LNCaP clone FGC (cell line): Measurements from ENCODE around the gene EFCAB14.

Experiments
- DNase-seq: peaks from one replicate; pipeline ENCODE4 v3.0.0-alpha.2; 2011; ENCODE audit warnings: low read depth
- H3K4me3 ChIP-seq: 2 replicates; pipeline ENCODE4 v1.5.1; 2011; ENCODE audit warnings: mild to moderate bottlenecking, low read depth, low read length, control low read depth
- TF ChIP-seq, protein P1 (sequence below): IDR thresholded peaks from 2 replicates; pipeline ENCODE4 v1.5.1; 2012; ENCODE audit warnings: mild to moderate bottlenecking; ENCODE audit not compliant: control insufficient read depth, insufficient read depth; ENCODE audit errors: extremely low read depth

Gene EFCAB14

DNA sequence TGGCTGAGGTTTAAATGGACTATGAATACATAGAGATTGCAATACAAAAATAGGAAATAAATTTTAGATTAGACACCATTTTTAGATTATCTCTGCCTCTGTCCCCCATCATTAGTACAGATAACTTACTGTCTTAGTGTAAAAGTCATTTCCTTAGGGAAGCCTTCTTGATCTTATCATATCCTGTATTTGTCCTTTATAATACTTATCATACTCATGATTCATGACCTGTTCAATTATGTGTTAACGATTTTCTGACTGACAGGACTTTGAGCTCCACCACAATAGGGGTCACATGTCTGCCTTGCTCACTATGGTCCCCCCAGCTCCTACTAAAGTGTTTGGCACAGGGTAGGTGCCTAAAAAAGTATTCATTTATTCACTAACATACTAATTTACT lies 32.7 kb downstream of the EFCAB14 start:
- no peak for DNase-seq
- TF ChIP-seq, protein P1, sequence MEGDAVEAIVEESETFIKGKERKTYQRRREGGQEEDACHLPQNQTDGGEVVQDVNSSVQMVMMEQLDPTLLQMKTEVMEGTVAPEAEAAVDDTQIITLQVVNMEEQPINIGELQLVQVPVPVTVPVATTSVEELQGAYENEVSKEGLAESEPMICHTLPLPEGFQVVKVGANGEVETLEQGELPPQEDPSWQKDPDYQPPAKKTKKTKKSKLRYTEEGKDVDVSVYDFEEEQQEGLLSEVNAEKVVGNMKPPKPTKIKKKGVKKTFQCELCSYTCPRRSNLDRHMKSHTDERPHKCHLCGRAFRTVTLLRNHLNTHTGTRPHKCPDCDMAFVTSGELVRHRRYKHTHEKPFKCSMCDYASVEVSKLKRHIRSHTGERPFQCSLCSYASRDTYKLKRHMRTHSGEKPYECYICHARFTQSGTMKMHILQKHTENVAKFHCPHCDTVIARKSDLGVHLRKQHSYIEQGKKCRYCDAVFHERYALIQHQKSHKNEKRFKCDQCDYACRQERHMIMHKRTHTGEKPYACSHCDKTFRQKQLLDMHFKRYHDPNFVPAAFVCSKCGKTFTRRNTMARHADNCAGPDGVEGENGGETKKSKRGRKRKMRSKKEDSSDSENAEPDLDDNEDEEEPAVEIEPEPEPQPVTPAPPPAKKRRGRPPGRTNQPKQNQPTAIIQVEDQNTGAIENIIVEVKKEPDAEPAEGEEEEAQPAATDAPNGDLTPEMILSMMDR = no peak
- no peak overlapping the region for H3K4me3 ChIP-seq

DNA sequence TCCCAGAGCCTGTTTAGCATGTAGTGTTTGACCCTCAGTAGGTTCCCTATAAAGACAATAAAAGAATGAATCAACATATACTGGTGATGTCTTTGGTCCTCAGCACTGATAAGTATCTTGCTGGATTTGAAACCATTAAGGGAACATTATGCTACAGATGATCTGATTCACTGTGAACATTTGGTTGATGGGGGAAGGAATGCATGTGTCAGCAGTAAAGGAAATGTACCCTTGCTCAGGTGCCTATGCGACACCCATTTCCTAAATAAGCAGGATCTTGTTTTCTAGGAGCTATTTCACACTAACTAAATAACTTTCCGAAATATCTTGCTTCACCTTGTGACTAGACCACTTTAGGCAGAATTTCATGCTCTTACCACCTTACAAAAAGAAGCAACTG lies 34.2 kb downstream of the EFCAB14 start:
- TF ChIP-seq, protein P1 = no peak
- H3K4me3 ChIP-seq = no peak overlapping the region
- DNase-seq = no peak

DNA sequence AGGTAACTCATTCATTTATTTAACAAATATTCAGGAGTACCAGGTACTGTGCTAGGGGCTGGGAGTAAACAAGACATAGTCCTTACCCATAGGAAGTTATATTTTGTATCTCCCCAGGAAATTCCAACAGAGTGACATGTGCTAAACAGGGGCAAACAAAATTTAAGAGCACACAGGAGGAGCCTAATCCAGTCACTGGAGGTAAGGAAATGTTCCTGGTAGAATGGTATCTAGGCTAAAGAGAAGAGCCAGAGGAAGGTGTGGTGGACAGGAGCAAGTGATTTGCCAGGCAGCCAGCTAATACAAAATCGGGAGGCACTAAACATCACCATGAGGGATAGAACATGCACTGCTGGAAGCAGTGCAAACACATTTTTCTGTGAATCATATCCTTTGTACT lies 36.9 kb downstream of the EFCAB14 start:
- no peak overlapping the region for H3K4me3 ChIP-seq
- DNase-seq = peak; percentile 47
- TF ChIP-seq, protein P1 = no peak

DNA sequence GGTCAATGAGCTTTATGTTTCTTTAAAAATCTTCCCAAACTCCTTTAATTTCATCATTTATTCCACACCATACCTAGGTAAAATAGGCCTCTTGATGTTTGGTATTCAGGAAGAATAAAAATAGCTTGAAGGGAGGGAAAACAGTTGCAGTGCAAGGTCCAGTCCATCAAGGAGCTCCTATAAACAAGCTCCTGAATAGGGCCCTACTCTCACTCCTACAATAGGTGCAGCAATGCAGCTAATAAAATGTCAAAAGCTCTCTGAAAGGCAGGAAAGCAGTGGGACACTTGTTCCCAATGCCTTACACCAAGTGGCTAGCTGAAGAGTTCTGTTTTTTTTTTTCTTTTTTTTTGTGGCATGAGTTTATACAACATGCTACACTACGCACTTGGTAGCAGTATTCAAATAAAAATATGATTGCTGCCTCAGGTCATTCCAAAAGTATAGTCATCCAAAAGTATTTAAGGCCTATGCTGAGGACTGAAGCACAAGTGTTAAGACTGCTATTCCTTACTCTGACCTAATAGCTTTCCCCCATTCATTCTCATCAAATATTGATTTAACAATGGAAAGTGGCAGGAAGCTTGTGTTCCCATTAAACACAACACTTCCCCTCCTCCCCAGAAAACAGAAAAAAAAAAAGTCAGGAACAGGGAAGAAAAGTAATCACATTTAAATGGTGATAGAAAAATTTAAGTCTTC lies 37.4 kb downstream of the EFCAB14 start:
- no peak overlapping the region; the same call in 1 of the 2 replicates for H3K4me3 ChIP-seq
- peak; percentile 79 for DNase-seq
- TF ChIP-seq, protein P1 = no peak

DNA sequence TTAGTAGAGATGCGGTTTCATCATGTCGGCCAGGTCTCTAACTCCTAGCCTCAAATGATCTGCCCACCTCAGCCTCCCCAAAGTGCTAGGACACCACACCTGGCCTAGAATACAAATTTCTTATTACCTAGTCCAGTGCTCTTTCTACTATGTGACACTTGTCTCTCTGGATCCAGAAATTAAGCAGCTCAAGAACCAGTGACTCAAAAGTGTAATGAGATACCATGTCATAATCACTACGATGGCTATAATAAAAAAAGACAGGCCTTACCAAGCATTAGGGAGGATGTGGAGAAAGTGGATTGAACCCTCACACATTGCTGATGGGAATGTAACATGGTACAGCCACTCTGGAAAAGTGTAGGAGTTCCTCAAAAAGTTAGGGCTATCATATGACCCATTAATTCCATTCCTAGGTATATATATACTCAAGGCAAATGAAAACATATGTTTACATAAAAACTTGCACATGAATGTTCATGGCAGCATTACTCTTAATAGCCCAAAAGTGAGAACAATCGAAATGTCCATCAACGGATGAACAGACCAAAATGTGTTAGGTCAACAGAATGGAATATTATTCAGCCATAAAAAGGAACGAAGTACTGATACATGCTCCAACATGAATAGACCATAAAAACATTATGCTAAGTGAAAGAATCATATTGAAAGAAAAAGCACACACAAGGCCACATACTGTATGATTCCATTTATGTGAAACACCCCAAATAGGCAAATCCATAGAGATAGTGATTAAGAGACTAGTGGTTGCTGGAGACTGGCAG lies 38.9 kb downstream of the EFCAB14 start:
- no peak for DNase-seq
- no peak overlapping the region for H3K4me3 ChIP-seq
- TF ChIP-seq, protein P1 = no peak

DNA sequence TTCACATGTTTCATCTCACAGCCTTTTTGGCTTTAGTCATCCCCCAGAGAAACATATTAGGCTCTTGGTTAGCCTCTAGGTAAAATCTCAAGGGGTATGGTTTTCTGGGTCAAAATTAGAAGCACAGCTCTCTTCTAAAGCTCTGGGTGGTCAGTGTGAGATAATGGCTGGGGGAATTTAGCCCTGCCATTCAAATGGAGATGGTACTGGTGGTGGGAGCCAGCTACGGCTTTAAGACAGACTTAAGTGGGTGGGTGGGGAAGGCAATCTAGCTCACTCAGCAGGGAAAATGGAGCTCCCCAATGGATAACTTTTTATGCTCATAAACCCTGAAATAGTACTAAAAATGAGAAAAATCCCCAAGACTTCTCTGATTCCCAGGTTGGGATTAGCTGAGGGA lies 41.6 kb downstream of the EFCAB14 start:
- TF ChIP-seq, protein P1 = no peak
- no peak overlapping the region for H3K4me3 ChIP-seq
- no peak for DNase-seq
